GM18867 (cell line): ENCODE results near the gene GNAT2.

ENCODE experiments used
- ATAC-seq: cut with Tn5 transposase; IDR thresholded peaks from one replicate; pipeline ENCODE4 v1.9.1; 2021; ENCODE audit warnings: mild to moderate bottlenecking, moderate library complexity; ENCODE audit not compliant: unreplicated experiment

GNAT2 gene

DNA sequence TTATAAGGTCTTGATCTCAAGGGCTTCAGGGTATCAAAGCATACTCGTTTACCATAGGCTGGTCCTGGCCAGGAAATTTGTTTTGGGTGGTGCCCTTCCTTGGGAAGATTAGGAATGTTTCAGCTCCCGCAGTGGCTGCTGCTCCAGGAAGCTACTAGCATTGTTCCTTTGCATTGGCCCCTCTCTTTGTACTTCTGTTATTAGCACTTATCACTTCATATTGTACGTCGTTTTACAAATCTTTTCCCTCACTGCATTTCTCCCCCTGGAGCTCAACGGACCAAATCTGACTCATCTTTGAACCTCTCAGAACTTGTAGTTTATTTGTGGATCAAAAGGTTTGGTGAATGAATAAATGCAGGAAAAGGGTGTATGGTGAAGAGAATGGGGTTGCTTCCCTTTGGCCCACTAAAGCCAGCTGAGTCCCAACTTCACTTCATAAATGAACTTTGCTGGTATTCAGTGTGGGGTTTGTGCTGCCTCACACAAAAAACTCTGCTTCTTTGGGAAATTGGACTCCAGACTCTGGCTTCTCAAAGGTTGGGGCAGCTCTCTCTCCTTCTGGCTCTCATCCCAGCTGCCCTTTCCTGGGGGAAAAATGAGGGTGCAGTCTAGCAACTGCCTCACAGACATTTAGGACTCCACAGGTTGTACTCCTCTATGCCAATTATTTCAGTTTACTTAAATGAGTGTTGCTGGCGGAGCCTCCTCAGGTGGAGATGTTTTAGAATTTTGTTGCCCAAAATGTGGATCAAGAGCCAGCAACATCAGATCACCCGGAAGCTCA is 5.9 kb downstream of the GNAT2 start:
- ATAC-seq = no peak

DNA sequence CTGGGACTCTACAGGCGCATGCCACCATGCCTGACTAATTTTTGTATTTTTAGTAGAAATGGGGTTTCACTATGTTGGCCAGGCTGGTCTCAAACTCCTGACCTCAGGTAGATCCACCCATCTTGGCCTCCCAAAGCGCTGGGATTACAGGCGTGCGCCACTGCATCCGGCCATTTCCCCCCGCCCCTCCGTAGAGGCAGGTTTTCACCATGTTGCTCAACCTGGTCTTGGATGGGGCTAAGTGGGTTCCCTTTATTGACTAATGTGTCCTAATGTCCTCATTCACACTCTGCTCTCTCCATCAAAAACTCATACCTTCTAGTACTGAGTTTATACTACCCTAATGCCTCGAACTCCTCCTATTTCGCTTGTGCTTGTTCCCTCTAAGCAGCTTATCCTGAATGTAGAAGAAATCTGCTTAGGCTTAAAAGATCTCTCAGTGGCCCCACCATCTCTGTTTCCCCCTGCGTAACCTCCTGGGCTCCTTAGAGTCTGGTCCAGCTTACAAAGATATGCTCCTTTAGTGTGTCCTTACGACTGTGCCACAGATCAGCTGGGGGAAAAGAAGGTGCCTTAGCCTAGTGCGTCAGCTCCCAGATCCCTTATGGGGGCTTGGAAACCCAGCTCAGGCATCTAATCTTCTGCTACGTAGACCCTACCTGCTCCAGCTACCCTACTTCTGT is 8.0 kb downstream of the GNAT2 start:
- no peak for ATAC-seq

GRCh38 chr1:109610609-109611307 is 8.7 kb downstream of the GNAT2 start:
- ATAC-seq = no peak

GRCh38 chr1:109609881-109610280 is 9.5 kb downstream of the GNAT2 start:
- no peak for ATAC-seq

DNA sequence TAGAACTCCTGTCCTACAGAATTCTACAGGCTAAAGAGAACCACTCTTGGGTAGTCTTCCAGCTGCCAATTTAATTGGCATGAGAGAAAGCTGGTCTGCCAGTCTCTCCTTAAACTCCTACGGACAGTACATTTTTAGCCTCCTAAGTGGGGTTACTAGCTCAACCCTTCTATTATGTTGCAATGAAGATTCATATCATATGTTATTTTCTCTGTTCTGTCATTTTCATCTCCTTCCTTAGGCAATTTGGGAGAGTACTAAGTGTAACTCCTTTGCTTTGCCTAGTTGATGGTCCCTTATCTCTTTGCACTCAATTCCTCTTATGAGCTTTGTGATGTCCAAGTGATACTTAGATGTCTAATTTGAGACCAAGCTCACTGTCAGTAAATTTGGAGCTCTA is 14.0 kb downstream of the GNAT2 start:
- no peak for ATAC-seq

DNA sequence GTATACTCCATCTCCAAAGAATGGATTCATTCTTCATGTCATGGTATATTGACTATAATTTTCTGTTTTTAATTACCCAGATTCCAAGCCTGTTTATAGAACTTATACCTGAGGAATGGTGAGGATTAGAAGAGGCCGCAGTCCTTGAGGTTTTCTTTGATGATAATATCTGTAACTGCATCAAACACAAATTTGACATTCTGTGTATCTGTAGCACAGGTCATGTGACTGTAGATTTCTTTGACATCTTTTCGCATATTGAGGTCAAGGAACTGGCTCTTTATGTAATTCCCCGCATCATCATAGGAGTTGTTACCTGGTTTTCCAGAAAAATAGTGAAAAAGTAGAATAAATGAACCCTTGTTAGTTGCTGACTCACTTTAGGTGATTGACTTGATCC is 16.2 kb downstream of the GNAT2 start:
- no peak for ATAC-seq

DNA sequence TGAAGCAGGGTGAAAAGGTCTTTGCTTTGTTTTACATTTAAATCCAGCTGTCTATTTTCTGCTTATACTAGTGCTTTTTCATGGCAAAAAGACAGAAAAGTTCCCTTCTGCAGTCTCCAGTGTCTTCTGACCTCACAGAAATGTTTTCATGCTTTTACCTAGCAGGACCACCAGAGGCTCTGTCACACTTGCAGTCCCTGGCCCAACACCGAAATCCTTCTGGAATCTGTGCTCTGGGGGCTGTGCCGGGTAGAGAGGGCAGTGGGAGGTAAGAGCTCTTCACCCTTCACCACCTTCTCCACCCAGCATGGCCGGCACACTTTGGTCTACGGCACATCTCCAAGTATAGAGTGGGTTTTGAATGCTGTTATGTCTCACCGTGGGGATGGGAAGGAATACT is 20.8 kb downstream of the GNAT2 start:
- no peak for ATAC-seq

- no peak for ATAC-seq
Observed at GRCh38 chr1:109598156-109598555, 21.3 kb downstream of the GNAT2 start.

- ATAC-seq = no peak
Observed at GRCh38 chr1:109595531-109595930, 23.9 kb downstream of the GNAT2 start.

- ATAC-seq = no peak
Observed at GRCh38 chr1:109592916-109593315, 26.5 kb downstream of the GNAT2 start.

DNA sequence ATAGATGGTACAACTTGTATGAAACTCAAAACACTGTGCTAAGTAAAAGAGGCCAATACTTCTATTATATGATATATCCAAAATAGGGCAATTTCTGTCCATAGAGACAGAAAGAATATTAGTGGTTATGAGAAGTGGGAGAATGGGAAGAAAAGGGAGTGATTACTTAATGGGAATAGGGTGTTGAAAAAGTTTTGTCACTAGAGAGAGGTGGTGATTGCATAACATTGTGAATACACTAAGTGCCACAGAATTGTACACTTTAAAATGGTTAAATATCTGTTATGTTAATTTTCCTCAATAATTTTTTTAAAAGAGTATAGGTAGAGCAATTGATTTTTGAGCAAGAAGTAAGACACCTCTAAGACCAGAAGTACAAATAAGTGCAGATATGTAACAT is 29.7 kb downstream of the GNAT2 start:
- no peak for ATAC-seq

GRCh38 chr1:109589177-109589576 is 30.2 kb downstream of the GNAT2 start:
- ATAC-seq = no peak

GRCh38 chr1:109586055-109586454 is 33.4 kb downstream of the GNAT2 start:
- ATAC-seq = no peak

GRCh38 chr1:109584766-109585165 is 34.6 kb downstream of the GNAT2 start:
- no peak for ATAC-seq

- no peak for ATAC-seq
Observed at GRCh38 chr1:109582021-109582420, 37.4 kb downstream of the GNAT2 start.

GRCh38 chr1:109579491-109579890 is 39.9 kb downstream of the GNAT2 start:
- no peak for ATAC-seq

- ATAC-seq = no peak
Observed at GRCh38 chr1:109578947-109579443, 40.4 kb downstream of the GNAT2 start.

DNA sequence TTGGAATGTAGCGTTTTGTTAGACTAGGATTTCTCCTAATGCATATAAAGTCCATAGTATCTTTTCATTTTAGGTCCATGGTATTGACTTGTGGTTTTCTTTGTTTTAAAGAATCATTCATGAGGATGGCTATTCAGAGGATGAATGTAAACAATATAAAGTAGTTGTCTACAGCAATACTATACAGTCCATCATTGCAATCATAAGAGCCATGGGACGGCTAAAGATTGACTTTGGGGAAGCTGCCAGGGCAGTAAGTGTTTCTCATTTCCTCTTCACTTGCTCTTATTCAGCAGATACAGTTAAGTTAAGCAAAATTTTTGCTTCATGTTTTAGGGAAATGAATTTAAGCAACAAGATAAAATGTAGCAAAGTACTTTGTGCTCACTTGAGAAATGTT is 45.6 kb downstream of the GNAT2 start:
- ATAC-seq = no peak

- no peak for ATAC-seq
Observed at GRCh38 chr1:109570414-109570813, 49.0 kb downstream of the GNAT2 start.

DNA sequence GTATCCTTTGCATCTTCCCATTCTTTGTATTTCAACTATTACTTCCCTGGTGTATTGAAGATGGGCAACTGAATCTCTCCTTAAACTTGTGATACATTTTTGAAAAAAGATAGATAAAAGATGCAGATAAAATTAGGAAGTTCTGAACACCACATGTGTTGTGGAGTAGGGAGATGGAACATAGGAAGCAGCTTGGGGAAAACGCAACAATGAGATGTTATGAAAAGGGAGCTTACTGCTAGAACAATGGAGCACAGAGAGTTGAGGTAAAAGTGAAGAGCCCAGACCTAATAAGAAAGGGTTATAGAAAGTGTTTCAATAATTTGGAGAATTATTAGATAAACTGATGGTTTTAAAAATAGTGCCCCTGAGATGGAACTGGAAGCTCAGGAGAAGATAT is 50.1 kb downstream of the GNAT2 start:
- no peak for ATAC-seq

DNA sequence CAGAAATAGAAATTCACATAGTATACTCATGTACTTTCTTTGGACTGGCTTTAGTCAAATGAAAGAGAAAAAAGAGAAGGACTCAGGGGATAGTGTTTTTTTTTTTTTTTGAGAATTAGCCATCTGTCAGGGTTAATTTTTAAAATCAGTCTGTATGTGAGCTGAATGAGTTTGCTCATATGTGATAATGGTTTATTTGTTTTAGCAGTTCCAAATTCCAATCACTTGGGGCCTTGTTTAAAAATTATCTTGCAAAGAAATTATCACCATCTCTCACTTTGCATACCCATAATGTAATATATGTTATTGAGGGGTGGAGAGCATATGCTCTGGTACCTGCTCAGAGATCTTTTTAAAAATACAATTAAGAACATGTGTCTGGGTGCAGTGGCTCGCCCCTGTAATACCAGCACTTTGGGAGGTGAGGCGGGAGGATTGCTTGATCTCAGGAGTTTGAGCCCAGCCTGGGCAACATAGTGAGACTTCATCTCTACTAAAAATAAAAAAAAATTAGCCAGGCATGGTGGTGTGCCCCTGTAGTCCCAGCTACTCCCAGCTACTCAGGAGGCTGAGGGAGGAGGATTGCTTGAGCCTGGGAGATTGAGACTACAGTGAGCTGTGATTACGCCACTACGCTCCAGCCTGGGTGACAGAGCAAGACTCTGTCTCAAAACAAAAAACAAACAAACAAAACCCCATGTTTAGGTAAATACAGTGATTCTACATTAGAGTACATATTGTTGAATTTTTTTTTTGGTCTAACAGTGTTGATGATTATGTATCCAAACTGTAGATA is 51.3 kb downstream of the GNAT2 start:
- no peak for ATAC-seq
